ENCODE results near the gene MACO1. TPM values are rescaled to one million over a fixed set of nuclear protein-coding genes. Genes with fewer than 3 reads are reported as not detected.
A peak's percentile ranks its signal among the peaks of the same experiment; 100 is the strongest.

The MACO1 gene
- total RNA-seq, 2 donors from 2014 or later: 19.4 to 25.9 TPM

DNA sequence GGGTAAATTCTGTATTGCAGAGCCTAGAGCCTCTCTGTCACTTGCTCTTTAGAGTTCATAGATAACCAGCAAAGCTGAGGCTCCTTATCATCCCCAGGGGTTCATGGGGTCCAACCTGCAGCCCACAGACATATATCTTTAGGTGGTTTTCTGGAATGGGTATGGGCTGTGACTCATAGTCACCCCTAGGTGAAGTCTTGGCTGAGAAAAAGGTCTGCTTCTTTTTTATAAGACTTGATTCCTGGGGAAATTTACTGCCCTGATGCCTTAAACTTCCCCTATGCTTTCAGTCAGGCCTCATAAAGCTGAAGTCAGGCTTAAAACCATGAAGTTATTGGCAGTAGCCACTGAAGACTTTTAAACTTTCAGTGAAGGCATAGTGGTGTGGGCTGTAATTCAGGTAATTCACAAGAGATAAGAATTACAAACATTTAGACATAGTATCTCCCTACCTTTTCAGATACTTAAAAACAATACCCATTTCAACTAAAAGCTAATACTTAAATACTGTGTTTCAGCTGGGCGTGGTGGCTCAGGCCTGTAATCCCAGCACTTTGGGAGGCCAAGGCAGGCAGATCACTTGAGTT lies 46.8 kb downstream of the MACO1 start:
- ATAC-seq (peak; percentile 58), DNase-seq (no peak)
- intact Hi-C loops (cut with DNase I, micrococcal nuclease): no loop called here

DNA sequence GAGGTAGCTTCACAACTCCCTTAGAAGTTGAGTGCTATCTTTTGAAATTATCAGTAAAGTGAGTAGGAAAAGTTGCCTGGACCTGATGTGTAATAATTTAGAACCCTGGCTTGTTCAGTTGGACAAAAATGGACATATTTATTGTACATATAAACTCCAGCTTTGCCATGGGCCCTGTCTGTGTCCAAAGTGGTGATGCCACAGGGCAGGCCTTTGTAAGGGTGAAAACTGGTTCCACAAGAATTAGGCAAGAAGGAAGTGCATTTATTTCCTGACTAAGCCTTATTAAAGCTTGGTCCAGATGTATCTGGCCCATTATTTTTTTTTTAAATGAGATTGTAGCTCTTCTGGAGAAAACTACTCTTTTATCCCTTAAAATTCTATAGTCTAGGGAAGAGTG lies 47.9 kb downstream of the MACO1 start:
- DNase-seq (no peak), ATAC-seq (no peak)
- intact Hi-C loops (cut with DNase I, micrococcal nuclease): no loop called here

DNA sequence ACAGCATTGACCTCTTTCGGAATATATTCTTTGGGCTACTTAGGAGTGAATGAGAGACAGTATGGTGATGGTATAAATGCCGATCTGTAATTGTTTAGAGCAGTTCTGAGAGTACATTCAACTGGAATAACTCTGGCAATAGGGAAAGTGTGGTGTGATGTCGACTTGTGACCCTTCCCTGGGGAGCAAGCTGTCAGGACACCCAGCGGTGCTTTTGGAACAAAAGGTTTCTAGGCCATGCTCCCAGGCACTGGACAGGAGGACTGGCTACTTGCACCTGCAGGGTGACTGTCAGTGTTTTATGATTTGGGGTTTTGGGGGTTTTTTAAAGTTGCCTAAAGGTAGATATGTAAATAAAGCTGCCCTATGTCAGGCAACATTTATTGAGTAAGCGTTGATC lies 50.9 kb downstream of the MACO1 start:
- intact Hi-C loops (cut with DNase I, micrococcal nuclease): no loop called here
- no peak for ATAC-seq
- no peak for DNase-seq

DNA sequence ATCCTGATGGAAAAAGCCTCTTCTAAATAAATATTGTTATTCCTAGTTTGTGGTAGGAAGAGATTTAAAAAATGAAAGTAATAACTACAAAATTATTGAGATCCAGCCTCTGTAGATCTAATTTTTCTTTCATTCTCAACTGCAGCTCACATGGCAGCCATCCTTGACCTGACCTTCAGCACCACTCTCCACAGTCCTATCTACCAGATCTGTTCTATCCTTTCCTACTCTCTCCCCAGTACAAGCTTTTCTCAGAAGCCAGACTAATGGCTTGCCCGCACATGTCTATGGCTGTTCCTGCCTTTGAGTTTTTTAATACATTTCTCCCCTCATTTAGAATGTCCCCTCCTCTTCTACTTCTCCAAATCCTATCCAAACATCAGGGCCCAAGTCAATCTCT lies 51.5 kb downstream of the MACO1 start:
- DNase-seq (no peak), ATAC-seq (no peak)
- intact Hi-C loops (cut with DNase I, micrococcal nuclease): no loop called here

DNA sequence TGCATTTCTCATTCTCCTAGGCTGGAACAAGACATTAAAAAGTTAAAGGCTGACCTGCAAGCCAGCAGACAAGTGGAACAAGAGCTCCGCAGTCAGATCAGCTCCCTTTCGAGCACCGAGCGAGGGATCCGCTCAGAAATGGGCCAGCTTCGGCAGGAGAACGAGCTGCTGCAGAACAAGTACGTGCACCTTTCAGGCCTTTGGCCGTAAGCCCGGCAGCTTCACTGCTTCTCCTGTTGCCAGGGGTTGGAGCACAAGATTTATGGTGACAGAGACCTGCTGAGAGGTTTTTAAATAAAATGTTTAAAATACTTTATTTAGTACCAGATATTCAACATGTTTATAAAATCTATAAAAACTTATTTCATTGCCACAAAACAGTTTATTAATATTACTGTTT lies 53.4 kb downstream of the MACO1 start:
- peak; percentile 71 for ATAC-seq
- intact Hi-C loops (cut with DNase I, micrococcal nuclease): no loop called here
- peak; percentile 41 to 47 for DNase-seq

DNA sequence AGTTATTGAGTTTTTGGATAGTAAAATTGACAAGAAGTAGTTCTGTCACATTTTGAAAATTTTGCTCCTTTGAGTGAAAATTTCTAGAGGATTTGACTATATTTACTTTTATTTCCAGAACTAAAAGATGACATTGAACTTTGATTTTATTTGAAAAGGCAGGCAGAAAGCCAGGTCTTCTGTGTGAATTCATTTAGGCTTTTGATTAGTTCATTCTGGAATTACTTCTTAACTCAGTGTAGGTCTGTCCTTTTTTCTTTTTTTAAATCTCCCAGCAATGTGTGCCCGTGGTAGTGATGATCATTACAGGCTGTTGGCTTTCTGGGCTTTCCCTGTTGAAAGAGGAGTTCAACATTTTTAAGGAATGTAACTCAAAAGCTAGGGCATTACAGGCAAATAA lies 53.8 kb downstream of the MACO1 start:
- DNase-seq: no peak
- intact Hi-C loops (cut with DNase I, micrococcal nuclease): no loop called here
- ATAC-seq: peak; percentile 55

DNA sequence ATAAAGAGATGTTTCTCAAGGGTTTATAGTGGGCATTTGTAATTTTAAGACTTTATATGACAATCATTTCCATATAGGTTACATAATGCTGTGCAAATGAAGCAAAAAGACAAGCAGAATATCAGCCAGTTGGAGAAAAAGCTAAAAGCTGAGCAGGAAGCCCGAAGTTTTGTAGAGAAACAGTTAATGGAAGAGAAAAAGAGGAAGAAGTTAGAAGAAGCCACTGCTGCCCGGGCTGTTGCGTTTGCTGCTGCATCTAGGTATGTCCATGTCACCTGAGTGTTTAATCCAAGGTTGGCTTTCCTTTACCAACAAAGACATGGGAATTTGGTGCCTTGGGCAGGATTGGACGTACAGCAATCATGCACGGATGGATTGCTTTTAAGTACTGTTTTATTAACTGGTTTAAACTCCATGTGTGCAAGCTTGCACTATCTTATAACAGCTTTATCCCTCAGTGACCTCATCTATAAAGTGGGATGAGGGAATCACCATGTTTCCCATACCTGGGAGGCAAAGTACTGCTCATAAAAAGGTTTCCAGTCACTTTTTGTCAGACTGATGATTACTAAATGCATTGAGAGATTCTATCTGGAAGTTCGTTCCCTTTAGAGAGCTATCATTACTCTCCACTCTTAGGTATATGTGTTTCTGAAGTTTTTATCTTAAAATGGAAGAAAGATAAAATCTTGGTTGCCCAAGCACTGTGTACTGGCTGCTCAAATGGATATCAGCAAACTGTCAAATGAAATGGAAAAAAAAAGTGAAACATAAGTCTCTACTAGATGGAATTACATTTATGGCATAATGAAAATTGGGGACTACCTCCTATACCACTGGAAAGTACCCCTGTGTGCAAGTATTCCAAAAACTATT lies 55.1 kb downstream of the MACO1 start:
- DNase-seq: no peak
- intact Hi-C loops (cut with DNase I, micrococcal nuclease): no loop called here
- ATAC-seq: no peak

DNA sequence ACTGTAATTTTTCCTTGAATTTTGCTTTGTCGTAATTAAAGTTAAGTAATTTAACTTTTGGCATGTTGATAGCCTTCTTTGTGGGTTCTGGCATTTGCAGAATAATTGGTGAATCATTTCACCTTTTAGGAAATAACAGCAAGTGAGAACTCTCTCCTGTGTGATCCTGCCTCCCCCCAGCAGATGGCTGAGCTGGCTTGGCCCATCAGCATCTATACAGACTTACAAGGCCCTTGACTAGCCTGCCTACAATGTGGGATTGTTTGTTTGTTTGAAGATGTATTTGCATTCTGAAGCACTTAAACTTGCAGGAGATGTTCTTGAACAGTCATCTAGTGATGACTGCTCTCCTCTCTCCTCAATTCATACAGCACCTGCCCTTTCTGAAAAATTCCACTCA lies 55.9 kb downstream of the MACO1 start:
- no peak for DNase-seq
- intact Hi-C loops (cut with DNase I, micrococcal nuclease): no loop called here
- ATAC-seq: no peak

DNA sequence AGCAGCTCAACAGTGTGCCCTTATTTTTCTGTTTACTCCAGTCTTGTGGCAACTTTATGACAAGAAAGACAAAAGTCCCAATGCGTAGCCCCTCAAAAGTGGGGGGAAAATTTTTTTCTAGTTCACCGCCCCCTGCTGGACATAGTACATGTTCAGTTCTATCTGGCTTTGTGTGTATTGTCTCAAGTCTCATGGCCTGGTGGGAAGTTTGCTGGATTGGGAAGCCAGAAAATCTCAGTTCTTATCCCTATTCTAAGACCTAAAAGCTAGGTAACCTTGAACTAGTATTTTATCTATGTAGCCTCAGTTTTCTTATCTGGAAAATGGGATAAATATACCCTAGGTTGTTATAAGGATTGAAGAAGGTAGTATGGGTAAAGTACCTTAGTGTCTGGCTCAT lies 56.9 kb downstream of the MACO1 start:
- intact Hi-C loops (cut with DNase I, micrococcal nuclease): no loop called here
- ATAC-seq (no peak), DNase-seq (no peak)

DNA sequence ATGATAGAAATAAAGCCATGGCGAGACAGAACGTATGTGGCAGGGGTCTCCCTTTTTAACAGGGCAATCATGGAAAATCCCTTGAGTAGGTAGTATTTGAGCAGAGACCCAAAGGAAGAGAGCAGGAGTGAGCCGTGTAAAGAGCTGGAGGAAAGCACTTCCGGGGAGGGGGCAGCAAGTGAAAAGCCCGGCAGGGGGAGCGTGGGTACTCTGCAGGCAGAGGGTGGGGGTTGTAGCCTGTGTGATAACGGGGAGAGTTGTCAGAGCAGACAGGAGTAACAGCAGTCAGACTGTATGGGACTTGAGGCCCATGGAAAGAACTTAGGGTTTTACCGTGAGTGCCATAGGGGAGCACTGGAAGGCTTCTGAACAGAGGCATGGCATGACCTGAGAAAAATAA lies 61.6 kb downstream of the MACO1 start:
- ATAC-seq (no peak), DNase-seq (no peak)
- intact Hi-C loops (cut with DNase I, micrococcal nuclease): no loop called here

DNA sequence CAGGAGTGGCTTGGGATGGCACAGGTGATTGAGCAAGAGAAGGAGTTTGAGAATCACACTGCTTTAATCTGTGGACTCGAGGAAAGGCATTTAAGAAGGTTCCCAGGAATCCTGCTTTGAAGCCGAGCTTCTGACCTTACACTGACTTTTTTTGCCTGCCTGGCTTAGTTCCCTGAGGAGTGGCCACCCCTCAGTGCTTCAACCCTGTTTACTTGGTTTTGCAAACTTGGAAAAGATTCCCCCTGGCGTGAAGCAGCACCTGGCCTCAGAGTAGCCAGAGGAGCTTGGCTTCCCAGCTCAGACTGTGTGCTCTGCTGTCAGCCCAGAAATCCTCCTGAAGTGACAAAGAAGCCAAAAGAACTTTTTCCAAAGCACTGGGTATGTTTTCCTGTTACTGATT lies 64.3 kb downstream of the MACO1 start:
- no peak for DNase-seq
- no peak for ATAC-seq
- intact Hi-C loops (cut with DNase I, micrococcal nuclease): no loop called here

DNA sequence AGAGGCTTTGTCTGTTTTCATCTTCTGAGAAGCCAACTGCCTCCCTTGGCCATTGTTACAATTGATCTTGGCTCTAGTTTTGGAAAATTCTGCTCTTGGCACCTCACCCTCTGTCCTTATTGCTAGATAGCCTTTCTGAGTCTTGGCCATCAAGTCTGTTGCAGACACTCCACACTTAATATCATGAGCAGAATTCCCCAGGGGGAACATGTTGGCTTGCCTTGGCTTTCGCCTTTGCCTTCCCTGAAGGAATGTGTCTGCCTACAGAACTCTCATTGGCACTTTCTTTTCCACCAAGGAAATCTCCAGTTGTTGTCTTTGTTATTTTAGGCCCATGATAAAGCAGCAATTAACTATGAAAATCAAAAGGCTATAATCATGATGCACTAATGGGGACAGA lies 70.0 kb downstream of the MACO1 start:
- intact Hi-C loops (cut with DNase I, micrococcal nuclease): no loop called here
- ATAC-seq: peak; percentile 1

DNA sequence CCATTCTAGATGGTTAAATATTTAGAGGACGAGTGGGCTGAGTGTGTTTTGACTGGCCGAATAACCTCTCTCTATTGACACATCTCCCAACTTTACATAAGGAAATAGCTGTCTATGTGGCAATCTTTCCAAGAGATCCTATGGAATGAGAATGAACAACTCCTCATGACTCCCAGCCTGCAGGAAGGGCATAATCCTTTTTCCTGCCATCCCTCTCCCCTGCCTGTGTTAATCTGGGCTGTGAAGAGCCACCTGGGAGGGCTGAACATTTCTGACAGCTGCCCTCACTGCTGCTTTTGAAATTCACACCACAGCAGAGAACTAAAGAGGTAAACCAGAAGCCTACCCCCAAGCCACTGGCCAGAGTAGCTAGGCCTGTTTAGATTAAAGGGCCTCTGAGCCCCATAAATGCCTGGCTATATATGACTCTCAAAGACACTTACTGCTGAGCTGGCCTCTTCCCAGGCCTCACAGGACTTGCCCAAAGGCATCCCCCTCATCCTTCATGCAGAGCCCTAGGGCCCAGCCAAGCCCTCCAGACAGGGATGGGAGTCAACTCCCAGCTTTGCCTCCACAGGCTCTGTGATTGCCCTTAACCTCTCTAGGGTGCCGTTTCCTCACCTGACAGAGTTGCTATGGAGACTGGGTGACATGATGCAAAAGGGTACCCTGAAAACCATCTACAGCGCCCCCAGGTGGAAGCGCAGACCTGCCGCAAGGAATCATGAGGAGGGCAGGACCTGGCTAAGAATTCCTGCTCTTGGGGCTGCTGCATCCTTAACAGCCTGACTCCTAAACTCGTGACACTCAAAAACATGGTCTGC lies 70.8 kb downstream of the MACO1 start:
- peak; percentile 92 for ATAC-seq
- intact Hi-C loops (cut with DNase I, micrococcal nuclease): no loop called here
- peak in 1 of 2 donors; percentile 48 for DNase-seq

More for the DNA sequence above, 70.0 kb downstream of the MACO1 start:
- DNase-seq: no peak

DNA sequence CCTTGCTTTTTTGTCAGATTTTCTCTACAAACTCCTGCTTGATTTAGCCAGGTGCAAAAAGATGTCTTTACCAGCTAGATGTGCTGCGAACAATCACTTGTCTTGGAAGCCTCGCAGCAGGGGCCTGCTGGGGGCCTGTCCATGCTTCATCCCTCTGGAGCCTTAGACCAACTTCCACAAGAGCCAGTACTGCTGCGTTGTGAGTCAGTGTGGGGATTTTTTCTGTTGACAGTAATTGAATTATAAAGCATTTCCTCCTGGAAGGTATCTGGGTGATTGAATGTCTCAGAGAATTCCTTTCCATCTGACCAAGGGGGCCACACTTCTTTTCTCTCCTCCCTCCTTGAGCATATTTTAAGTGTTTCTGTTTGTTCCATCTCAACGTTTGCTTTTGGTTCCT lies 72.3 kb downstream of the MACO1 start:
- intact Hi-C loops (cut with DNase I, micrococcal nuclease): no loop called here
- DNase-seq: no peak
- no peak for ATAC-seq

DNA sequence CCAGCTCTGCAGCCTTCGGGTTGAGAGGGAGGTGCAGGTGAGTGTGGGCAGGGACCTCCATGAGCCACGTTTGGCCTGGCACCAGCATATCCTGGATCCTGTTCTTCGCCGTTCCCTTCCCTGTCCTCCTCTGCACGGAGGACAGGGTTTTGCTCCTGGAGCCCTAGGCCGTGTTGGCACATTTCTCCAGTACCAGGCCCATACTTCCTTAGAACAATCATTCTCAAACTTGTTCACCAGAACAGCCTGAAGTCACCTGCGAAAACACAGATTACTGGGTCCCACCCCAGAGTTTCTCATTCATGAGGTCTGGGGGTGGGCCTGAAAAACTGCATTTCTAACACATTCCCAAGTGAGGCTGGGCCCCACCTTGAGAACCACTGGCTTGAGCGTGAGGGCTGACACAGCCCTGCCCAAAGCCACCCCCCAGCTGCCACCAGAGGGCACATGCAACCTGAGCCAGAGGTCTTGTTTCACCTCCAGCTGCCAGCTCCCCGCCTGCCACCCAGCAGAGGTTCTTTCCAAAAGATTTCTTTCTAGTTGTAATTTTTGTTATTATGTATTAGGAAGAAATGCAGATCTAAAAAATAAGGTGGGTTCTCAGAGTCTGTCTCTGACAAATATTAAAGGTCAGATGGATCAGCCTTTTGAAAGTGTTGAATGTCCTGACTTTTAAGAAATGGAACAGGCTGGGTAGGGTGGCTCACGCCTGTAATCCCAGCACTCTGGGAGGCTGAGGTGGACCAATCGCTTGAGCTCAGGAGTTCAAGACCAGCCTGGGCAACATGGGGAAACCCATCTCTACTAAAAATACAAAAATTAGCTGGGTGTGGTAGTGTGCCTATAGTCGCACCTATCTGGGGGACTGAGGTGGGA lies 73.1 kb downstream of the MACO1 start:
- DNase-seq: peak; percentile 67 to 82

DNA sequence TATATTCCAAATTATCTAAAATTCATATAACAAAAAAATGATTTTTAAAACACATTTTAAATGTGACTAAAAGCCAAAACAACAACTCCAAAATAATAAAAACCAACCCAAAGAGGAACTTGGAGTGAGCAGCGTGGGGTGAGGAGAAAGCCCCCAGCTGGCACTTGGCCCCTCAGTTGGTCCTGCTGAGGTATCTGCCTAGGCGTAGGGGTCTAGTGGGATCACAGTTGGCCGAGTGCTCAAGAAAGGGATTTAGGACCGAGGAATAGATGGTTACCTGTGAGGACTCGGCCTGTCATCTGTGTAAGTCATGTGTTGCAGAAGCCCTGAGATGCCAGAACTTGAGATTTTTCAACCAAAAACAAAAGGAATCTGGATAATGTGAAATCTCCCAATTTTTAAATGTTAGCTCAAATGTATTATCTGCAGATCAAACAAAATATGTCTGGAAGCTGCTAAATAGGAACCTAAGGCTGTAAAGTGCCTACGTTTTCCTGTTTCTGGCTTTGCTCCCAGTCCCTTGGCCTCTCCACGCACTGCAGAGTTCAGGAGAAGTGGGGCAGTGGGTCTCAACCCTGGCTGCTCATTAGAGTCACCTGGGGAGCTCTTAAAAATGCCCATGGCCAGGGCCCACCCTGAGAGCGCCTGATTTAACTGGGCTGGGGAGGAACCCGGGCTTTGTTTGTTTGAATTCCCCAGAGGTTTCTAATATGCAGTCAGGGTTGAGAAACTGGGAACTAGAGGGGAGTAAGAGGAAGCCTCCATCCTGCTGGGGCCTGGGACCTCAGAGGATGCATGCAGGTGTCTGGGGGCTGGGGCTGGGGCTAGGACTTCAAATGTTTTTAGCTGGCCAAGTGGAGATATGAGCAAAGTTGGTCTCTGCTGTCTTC lies 74.3 kb downstream of the MACO1 start:
- no peak for DNase-seq
- no peak for ATAC-seq
- intact Hi-C loops (cut with DNase I, micrococcal nuclease): no loop called here

More for the DNA sequence above, 73.1 kb downstream of the MACO1 start:
- peak; percentile 62 for ATAC-seq
- intact Hi-C loops (cut with DNase I, micrococcal nuclease): no loop called here

DNA sequence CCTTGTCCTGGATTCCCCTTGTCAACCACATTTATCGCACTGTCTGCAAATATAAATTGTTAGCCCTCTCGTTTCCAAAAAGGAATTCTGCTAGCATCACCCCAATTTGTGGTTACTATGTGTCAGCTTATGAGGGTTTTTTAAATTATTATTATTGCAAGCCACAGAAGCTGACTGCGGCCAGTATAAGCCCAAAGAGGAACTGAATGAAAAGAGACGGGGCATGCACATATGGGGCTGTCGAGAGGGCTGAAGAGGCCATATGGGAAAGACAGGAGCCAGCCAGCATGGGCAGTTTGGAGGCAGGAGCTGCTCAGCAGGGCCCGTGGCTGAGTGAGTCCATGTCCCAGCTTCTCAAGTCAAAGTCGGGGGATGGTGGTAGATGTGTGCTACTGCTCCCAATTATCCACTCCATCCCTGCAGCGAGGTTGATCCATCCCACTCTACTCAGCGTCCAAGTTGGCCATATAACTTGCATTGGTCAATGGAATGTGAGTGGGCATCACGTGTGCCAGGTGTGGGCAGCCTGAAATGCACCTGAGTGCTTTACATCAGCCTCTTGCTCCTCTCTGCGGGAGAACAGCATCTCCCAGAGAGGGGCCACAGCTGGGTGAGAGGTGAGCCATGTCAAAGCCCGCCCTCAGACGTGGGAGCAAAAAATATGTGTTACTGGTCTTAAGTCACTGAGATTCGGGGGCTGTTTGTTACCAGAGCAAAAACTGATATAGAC lies 75.1 kb downstream of the MACO1 start:
- DNase-seq (no peak), ATAC-seq (no peak)
- intact Hi-C loops (cut with DNase I, micrococcal nuclease): no loop called here
